Measurements from ENCODE around the gene GRIA3. TPM values are rescaled to one million over a fixed set of nuclear protein-coding genes. Genes with fewer than 3 reads are reported as not detected.

GRIA3 gene
- total RNA-seq, 1 donor from 2014 or later, result 4.6 TPM

- H3K79me2 ChIP-seq (ENCODE audit: low read depth), result no peaks in the 10 kb centered on the region
- H3K27me3 ChIP-seq, result no peaks in the 10 kb centered on the region
- Mint-ChIP-seq H3K27me3 (ENCODE audit: insufficient read depth, low read depth) (peaks cover 4% of the 10 kb centered on the region), H3K4me3 (no peak overlapping the region), H3K9me3 (peaks cover 7% of the 10 kb centered on the region), H3K36me3 (no peaks in the 10 kb centered on the region), H3K27ac (no peak overlapping the region), H3K4me1 (no peaks in the 10 kb centered on the region)
- H3K9ac ChIP-seq, result no peak overlapping the region
- TF ChIP-seq, protein P1, sequence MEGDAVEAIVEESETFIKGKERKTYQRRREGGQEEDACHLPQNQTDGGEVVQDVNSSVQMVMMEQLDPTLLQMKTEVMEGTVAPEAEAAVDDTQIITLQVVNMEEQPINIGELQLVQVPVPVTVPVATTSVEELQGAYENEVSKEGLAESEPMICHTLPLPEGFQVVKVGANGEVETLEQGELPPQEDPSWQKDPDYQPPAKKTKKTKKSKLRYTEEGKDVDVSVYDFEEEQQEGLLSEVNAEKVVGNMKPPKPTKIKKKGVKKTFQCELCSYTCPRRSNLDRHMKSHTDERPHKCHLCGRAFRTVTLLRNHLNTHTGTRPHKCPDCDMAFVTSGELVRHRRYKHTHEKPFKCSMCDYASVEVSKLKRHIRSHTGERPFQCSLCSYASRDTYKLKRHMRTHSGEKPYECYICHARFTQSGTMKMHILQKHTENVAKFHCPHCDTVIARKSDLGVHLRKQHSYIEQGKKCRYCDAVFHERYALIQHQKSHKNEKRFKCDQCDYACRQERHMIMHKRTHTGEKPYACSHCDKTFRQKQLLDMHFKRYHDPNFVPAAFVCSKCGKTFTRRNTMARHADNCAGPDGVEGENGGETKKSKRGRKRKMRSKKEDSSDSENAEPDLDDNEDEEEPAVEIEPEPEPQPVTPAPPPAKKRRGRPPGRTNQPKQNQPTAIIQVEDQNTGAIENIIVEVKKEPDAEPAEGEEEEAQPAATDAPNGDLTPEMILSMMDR (IDR thresholded peaks at IDR 0.05), result no peak
- no peaks in the 10 kb centered on the region for H4K20me1 ChIP-seq (ENCODE audit: low read depth)
- H3F3A ChIP-seq (ENCODE audit: low read depth), result no peaks in the 10 kb centered on the region
- H3K4me2 ChIP-seq, result no peak overlapping the region
- no peaks in the 10 kb centered on the region for H3K36me3 ChIP-seq
- H3K27ac ChIP-seq, result no peak overlapping the region
- no peaks in the 10 kb centered on the region for H3K9me3 ChIP-seq (ENCODE audit: low read depth)
- no peak for DNase-seq (ENCODE audit: low spot score)
- no peak overlapping the region for H3K4me3 ChIP-seq
- no peaks in the 10 kb centered on the region for H3K4me1 ChIP-seq
- H2AFZ ChIP-seq (replicated peaks), result no peak overlapping the region
Measured at GRCh38 chrX:123504047-123504446, 320.0 kb downstream of the GRIA3 start.

- H3F3A ChIP-seq (ENCODE audit: low read depth), result no peaks in the 10 kb centered on the region
- H3K4me1 ChIP-seq, result no peaks in the 10 kb centered on the region
- no peak overlapping the region for H3K27ac ChIP-seq
- no peaks in the 10 kb centered on the region for H3K27me3 ChIP-seq
- no peak overlapping the region for H2AFZ ChIP-seq (replicated peaks)
- H3K36me3 Mint-ChIP-seq, result no peaks in the 10 kb centered on the region
- H3K4me3 Mint-ChIP-seq, result no peak overlapping the region
- peaks cover 7% of the 10 kb centered on the region for H3K9me3 Mint-ChIP-seq
- TF ChIP-seq EZH2 (IDR thresholded peaks at IDR 0.05) (no peak), EZH2phosphoT487 (IDR thresholded peaks at IDR 0.05) (no peak)
- TF ChIP-seq, protein P1 (IDR thresholded peaks at IDR 0.05), result no peak
- DNase-seq (ENCODE audit: low spot score), result no peak
- H3K9me3 ChIP-seq (ENCODE audit: low read depth), result no peaks in the 10 kb centered on the region
- H3K9ac ChIP-seq, result no peak overlapping the region
- no peak overlapping the region for H3K27ac Mint-ChIP-seq
- no peaks in the 10 kb centered on the region for H3K4me1 Mint-ChIP-seq
- no peaks in the 10 kb centered on the region for H4K20me1 ChIP-seq (ENCODE audit: low read depth)
- H3K36me3 ChIP-seq, result no peaks in the 10 kb centered on the region
- H3K4me2 ChIP-seq, result no peak overlapping the region
- no peak overlapping the region for H3K4me3 ChIP-seq
- H3K79me2 ChIP-seq (ENCODE audit: low read depth), result no peaks in the 10 kb centered on the region
- H3K27me3 Mint-ChIP-seq (ENCODE audit: insufficient read depth, low read depth), result peaks cover 4% of the 10 kb centered on the region
Measured at GRCh38 chrX:123504630-123505270, 320.7 kb downstream of the GRIA3 start.

- TF ChIP-seq EZH2phosphoT487 (IDR thresholded peaks at IDR 0.05) (no peak), EZH2 (IDR thresholded peaks at IDR 0.05) (no peak)
- TF ChIP-seq, protein P1 (IDR thresholded peaks at IDR 0.05), result no peak
- no peak overlapping the region for H3K4me2 ChIP-seq
- H3K4me1 ChIP-seq, result no peaks in the 10 kb centered on the region
- no peak overlapping the region for H3K4me3 ChIP-seq
- no peaks in the 10 kb centered on the region for H3K79me2 ChIP-seq (ENCODE audit: low read depth)
- no peaks in the 10 kb centered on the region for H3K4me1 Mint-ChIP-seq
- no peaks in the 10 kb centered on the region for H4K20me1 ChIP-seq (ENCODE audit: low read depth)
- no peak for DNase-seq (ENCODE audit: low spot score)
- no peak overlapping the region for H2AFZ ChIP-seq (replicated peaks)
- no peak overlapping the region for H3K27ac Mint-ChIP-seq
- no peak overlapping the region for H3K27ac ChIP-seq
- H3K36me3 ChIP-seq, result no peaks in the 10 kb centered on the region
- no peak overlapping the region for H3K4me3 Mint-ChIP-seq
- H3K9me3 ChIP-seq (ENCODE audit: low read depth), result no peaks in the 10 kb centered on the region
- no peaks in the 10 kb centered on the region for H3K27me3 Mint-ChIP-seq (ENCODE audit: insufficient read depth, low read depth)
- no peaks in the 10 kb centered on the region for H3K27me3 ChIP-seq
- peaks cover 10% of the 10 kb centered on the region for H3K9me3 Mint-ChIP-seq
- H3K9ac ChIP-seq, result no peak overlapping the region
- no peaks in the 10 kb centered on the region for H3F3A ChIP-seq (ENCODE audit: low read depth)
- no peaks in the 10 kb centered on the region for H3K36me3 Mint-ChIP-seq
Measured at GRCh38 chrX:123513585-123514278, 329.7 kb downstream of the GRIA3 start.

Data from neural progenitor cell (in vitro differentiated cells).